Central memory CD8-positive, alpha-beta T cell (primary cell): ENCODE results near the gene C12orf75.
"Not testable (repeated sequence)": the region's sequence is repeated elsewhere in the genome, so short reads cannot be mapped to it uniquely, and the experiment has no call there.

Source experiments
- ATAC-seq: fragments of 150-1000 bp; cut with Tn5 transposase; replicated peaks from 2 replicates; pipeline ENCODE4 v1.10.0; 2022; ENCODE audit warnings: mild to moderate bottlenecking, moderate FRiP score, moderate number of reproducible peaks; ENCODE audit not compliant: poor library complexity, severe bottlenecking; ENCODE audit errors: extremely low read depth
- DNase-seq, 2 donors: peaks; one replicate each; pipeline ENCODE4 v3.0.0; 2021; ENCODE audit warnings: low spot score in 2 of 2
- H3K27ac Mint-ChIP-seq: one replicate; pipeline ENCODE4 v1.8.0; 2022; ENCODE audit warnings: low read depth, mild to moderate bottlenecking, moderate library complexity, mixed read lengths
- H3K27me3 Mint-ChIP-seq: one replicate; pipeline ENCODE4 v1.8.0; 2022; ENCODE audit warnings: mixed read lengths
- H3K36me3 Mint-ChIP-seq: one replicate; pipeline ENCODE4 v1.8.0; 2022; ENCODE audit warnings: mild to moderate bottlenecking, moderate library complexity, mixed read lengths; ENCODE audit not compliant: insufficient read depth
- H3K4me1 Mint-ChIP-seq: one replicate; pipeline ENCODE4 v1.8.0; 2022; ENCODE audit warnings: mixed read lengths
- H3K4me3 Mint-ChIP-seq: one replicate; pipeline ENCODE4 v1.8.0; 2022; ENCODE audit warnings: mild to moderate bottlenecking, moderate library complexity, mixed read lengths
- H3K9me3 Mint-ChIP-seq: one replicate; pipeline ENCODE4 v1.8.0; 2022; ENCODE audit warnings: mixed read lengths

The C12orf75 gene

DNA sequence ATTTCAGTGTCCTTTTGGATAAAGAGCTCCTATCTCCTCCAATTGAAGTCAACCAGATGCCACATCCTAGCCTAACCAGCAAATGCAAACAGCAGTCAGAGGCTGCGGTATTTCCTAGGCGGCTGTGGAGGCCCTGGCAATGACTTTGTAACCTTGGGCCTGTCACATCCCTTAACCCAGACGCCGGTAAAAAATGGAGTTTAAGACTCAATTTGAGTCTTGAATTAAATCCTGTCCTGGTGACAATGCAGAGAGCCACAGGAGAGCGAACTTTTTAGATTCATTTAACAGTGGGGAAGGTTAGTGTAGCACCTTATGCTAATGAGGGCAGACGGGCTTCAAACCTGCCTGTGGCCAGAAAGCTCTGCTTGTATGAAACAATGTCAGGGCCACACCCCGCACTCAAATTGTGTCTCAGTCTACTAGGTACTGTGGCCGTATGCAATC, 1.3 kb downstream of the C12orf75 start:
- Mint-ChIP-seq H3K4me3 (peak overlapping the region; percentile 83), H3K27me3 (no peaks in the 10 kb centered on the region), H3K36me3 (peaks cover 13% of the 10 kb centered on the region), H3K27ac (peak overlapping the region; percentile 87), H3K9me3 (no peaks in the 10 kb centered on the region), H3K4me1 (peaks cover 87% of the 10 kb centered on the region)
- DNase-seq (peak in 1 of 2 donors; percentile 36), ATAC-seq (peak; percentile 41)

DNA sequence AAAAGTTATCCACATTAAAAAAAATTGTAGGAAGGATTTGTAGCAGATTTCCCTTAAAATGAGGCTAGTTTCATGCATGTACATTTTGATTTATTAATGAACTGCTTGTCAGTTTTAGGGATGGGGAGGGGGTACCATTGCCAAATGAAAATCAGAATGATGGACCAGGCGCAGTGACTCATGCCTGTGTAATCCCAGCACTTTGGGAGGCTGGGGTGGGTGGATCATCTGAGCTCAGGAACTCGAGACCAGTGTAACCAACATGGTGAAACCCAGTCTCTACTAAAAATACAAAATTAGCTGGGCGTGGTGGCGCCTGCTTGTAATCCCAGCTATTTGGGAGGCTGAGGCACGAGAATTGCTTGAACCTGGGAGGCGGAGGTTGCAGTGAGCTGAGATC, 1.8 kb downstream of the C12orf75 start:
- not testable (repeated sequence) for ATAC-seq, H3K27me3 Mint-ChIP-seq, H3K9me3 Mint-ChIP-seq, DNase-seq
- Mint-ChIP-seq H3K4me3 (peak overlapping the region; percentile 83), H3K4me1 (peaks cover 86% of the 10 kb centered on the region), H3K36me3 (peaks cover 15% of the 10 kb centered on the region), H3K27ac (peak overlapping the region; percentile 87)

DNA sequence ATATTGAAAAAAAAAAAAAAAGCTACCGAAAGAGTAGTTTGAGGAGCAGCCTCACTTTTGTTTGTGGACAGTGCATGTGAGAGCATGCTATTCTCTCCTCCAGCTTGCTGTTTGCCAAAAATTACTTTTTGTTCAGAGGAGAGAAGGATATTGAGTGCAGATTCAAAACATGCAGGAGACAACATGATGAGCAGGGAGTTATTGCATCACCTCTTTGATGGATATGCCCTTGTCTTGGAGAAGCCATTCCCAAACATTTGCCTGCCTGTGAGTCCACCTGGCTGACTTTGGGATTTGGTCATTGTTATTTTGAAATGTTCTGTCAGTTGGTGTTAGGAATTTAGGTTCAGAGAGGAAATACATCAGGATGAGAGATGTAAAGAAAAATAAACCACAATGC, 2.4 kb downstream of the C12orf75 start:
- ATAC-seq = no peak
- Mint-ChIP-seq H3K9me3 (no peaks in the 10 kb centered on the region), H3K4me3 (peak overlapping the region; percentile 83), H3K27me3 (no peaks in the 10 kb centered on the region), H3K36me3 (peaks cover 17% of the 10 kb centered on the region), H3K27ac (peak overlapping the region; percentile 87), H3K4me1 (peaks cover 82% of the 10 kb centered on the region)
- no peak for DNase-seq

DNA sequence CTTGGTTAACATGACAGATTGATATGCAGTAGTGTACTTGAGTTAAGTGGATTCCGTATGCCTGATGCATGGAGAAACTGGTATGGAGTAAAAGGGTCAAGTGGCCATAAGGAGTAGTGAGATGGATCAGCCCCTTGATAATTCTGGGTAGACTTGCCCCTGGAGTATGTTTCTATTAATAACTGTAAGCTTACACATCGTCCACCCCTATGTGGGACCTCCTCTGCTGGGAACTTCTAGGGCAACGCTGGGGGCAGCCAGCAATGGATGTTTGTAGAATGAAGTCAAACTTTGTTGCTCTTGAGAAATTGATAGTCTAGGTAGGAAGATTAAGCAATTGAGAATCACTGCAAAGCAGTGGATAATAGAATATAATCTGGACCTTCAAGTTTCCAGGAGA, 3.5 kb downstream of the C12orf75 start:
- peaks cover 19% of the 10 kb centered on the region for H3K36me3 Mint-ChIP-seq
- H3K27me3 Mint-ChIP-seq = no peaks in the 10 kb centered on the region
- H3K4me1 Mint-ChIP-seq = peaks cover 78% of the 10 kb centered on the region
- no peak for DNase-seq
- H3K4me3 Mint-ChIP-seq = no peak overlapping the region
- H3K9me3 Mint-ChIP-seq = no peaks in the 10 kb centered on the region
- H3K27ac Mint-ChIP-seq = peak overlapping the region; percentile 42
- no peak for ATAC-seq

DNA sequence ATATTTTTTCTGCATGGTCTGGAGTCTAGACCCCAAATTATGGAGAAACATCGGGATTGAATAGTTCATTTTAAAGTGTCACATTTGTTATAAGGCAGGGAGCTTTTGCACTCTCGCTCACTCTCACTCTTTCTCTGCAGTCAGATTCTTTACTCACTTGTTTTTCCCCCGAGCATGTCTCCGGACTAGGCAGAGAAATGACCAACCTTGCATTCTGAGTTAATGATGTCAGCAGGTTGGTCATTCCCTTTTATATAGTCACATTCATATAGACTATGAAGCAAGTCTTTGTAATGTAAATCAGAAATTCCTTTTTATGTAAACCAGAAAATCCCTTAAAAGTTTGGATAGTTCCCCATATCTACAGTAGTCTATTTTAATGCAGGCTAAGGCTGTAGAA, 4.1 kb downstream of the C12orf75 start:
- Mint-ChIP-seq H3K27me3 (no peaks in the 10 kb centered on the region), H3K9me3 (no peaks in the 10 kb centered on the region), H3K36me3 (peaks cover 21% of the 10 kb centered on the region), H3K4me3 (no peak overlapping the region), H3K27ac (no peak overlapping the region), H3K4me1 (peaks cover 75% of the 10 kb centered on the region)
- DNase-seq (no peak), ATAC-seq (no peak)

DNA sequence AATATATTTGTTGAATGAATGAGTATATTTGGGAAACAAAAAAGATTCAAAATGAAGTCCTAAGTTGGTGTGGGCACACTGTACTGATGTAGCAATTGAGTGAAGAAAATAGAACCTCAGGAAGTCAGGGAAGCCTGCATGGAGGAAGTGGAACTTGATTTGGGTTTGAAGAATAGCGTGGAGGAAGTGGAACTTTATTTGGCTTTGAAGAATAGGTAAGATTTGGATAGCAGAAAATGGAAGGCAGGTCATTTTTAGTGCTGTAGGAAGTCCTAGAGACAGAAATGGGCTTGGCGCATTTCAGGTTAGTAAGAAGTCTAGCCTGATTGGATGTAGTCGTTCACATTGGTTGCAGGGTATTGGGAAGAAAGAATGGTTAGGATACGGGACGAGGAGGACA, 5.4 kb downstream of the C12orf75 start:
- no peak for DNase-seq
- peaks cover 17% of the 10 kb centered on the region for H3K36me3 Mint-ChIP-seq
- H3K9me3 Mint-ChIP-seq = peaks cover 5% of the 10 kb centered on the region
- no peak for ATAC-seq
- peak overlapping the region; percentile 65 for H3K27ac Mint-ChIP-seq
- H3K4me1 Mint-ChIP-seq = peaks cover 73% of the 10 kb centered on the region
- no peak overlapping the region for H3K4me3 Mint-ChIP-seq
- no peaks in the 10 kb centered on the region for H3K27me3 Mint-ChIP-seq

DNA sequence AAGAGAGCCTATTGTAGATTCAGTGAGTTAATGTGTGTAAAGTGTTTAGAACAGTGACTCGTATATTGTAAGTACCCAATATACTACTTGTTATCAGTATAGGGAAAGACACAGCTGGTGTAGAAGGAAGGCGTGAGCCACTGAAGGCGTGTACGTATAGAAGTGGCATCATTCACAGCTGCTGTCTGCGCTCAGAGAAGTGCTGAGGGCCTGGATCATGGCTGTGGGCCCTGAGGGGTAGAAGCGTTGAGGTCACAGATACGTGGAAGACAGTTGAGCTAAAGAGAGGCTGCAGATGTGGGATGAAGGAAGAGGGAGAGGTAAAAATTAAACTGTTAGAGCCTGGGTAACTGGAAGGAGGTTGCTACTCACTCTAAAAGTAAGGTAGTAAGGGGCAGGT, 5.9 kb downstream of the C12orf75 start:
- H3K4me1 Mint-ChIP-seq = peaks cover 72% of the 10 kb centered on the region
- DNase-seq = no peak
- peak overlapping the region; percentile 4 for H3K4me3 Mint-ChIP-seq
- peaks cover 6% of the 10 kb centered on the region for H3K9me3 Mint-ChIP-seq
- ATAC-seq = no peak
- peak overlapping the region; percentile 65 for H3K27ac Mint-ChIP-seq
- peaks cover 17% of the 10 kb centered on the region for H3K36me3 Mint-ChIP-seq
- no peaks in the 10 kb centered on the region for H3K27me3 Mint-ChIP-seq

DNA sequence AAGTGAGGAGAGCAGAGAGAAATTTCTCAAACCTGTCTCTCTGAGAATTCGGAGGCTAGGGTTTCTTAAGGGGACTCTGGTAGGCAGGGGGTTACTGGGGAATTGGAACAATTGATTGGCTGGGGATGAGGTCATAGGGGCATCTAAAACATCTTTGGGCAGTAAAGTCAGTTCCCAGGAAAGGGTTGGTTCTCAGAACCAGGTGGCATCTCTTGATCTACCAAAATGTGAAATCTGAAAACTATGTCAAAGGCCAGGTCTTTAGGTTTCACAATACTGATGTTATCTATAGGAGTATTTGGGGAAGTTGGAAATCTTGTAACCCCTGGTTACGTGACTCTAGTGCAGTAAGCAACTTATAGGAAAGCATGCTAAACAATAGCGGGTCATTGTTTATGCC, 6.9 kb downstream of the C12orf75 start:
- H3K4me1 Mint-ChIP-seq = peaks cover 72% of the 10 kb centered on the region
- peaks cover 6% of the 10 kb centered on the region for H3K9me3 Mint-ChIP-seq
- ATAC-seq (no peak), DNase-seq (no peak)
- no peaks in the 10 kb centered on the region for H3K27me3 Mint-ChIP-seq
- peaks cover 16% of the 10 kb centered on the region for H3K36me3 Mint-ChIP-seq
- H3K4me3 Mint-ChIP-seq = no peak overlapping the region
- peak overlapping the region; percentile 65 for H3K27ac Mint-ChIP-seq

DNA sequence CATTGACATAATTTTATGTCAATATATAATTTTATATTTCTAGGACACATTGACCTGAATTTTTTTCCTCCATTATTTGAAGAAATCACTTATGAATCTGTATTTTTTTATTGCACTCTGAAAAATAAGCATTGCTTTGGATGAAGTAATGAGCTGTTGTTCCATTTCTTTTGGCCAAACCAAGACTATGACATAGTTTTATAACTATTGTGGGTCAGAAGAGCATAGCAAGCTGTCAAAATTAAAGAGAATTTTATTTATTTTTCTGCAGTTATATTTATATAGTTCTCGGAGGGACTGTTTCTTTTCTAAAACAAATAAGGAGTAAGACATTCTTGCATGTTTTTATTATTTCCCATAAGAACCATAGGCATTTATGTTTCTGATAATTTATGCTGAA, 8.5 kb downstream of the C12orf75 start:
- no peaks in the 10 kb centered on the region for H3K27me3 Mint-ChIP-seq
- H3K4me3 Mint-ChIP-seq = no peak overlapping the region
- no peak overlapping the region for H3K27ac Mint-ChIP-seq
- H3K9me3 Mint-ChIP-seq = peaks cover 6% of the 10 kb centered on the region
- ATAC-seq = no peak
- peaks cover 69% of the 10 kb centered on the region for H3K4me1 Mint-ChIP-seq
- peaks cover 16% of the 10 kb centered on the region for H3K36me3 Mint-ChIP-seq
- DNase-seq = no peak

DNA sequence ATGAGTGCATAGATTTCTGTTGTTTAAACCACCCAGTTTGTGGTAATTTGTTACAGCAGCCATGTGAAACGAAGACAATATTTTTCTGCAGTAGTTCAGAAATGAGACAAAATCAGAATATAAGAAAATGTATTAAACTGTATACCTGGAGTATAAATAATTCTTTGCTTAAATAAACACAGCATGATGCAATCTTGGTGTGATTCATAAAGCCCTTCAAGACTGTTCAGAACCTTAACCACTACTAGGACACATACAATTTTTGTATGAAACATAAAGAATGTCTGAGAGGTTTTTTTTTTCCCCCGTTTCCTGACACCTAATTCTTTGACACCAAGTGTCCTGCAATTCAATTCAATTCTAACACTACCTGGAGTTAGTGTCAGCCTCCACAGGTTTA, 10.5 kb downstream of the C12orf75 start:
- Mint-ChIP-seq H3K4me3 (no peak overlapping the region), H3K27ac (no peak overlapping the region), H3K27me3 (no peaks in the 10 kb centered on the region), H3K36me3 (peaks cover 14% of the 10 kb centered on the region), H3K4me1 (peaks cover 52% of the 10 kb centered on the region), H3K9me3 (peaks cover 6% of the 10 kb centered on the region)
- no peak for ATAC-seq
- DNase-seq = no peak

DNA sequence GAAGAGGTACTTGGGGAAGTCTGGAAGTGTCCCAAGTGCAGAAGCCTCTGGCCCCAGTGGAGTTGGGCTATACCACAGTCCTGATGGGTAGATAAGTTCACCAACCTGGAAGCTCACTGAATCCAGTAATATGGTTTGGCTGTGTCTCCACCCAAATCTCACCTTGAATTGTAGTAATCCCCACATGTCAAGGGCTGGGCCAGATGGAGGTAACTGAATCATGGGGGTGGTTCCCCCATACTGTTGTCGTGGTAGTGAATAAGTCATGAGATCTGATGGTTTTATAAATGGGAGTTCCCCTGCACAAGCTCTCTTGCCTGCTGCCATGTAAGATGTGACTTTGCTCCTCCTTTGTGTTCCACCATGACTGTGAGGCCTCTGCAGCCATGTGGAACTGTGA, 11.1 kb downstream of the C12orf75 start:
- H3K4me3 Mint-ChIP-seq, ATAC-seq, H3K27ac Mint-ChIP-seq, H3K27me3 Mint-ChIP-seq, DNase-seq, H3K9me3 Mint-ChIP-seq: not testable (repeated sequence)
- Mint-ChIP-seq H3K36me3 (peaks cover 12% of the 10 kb centered on the region), H3K4me1 (peaks cover 46% of the 10 kb centered on the region)

DNA sequence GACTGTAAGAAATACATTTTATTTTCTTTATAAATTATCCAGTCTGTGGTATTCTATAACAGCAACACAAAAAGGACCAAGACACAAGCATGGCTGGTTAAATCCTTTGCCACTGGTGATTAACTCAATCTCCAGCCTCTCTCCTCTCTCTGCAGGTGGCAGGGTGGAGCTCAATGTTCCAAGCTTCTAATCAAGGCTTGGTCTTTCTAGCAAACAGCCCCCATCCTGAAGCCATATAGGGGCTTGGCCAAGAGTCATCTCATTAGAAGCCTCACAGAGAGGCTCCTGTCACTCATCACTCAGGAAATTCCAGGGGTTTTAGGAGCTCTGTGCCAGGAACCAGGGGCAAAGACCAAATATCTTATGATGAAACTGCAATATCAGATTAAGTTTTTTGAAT, 12.0 kb downstream of the C12orf75 start:
- Mint-ChIP-seq H3K4me1 (peaks cover 47% of the 10 kb centered on the region), H3K36me3 (peaks cover 7% of the 10 kb centered on the region), H3K4me3 (no peak overlapping the region), H3K9me3 (peaks cover 6% of the 10 kb centered on the region), H3K27me3 (no peaks in the 10 kb centered on the region), H3K27ac (peak overlapping the region; percentile 57)
- ATAC-seq (no peak), DNase-seq (no peak)

DNA sequence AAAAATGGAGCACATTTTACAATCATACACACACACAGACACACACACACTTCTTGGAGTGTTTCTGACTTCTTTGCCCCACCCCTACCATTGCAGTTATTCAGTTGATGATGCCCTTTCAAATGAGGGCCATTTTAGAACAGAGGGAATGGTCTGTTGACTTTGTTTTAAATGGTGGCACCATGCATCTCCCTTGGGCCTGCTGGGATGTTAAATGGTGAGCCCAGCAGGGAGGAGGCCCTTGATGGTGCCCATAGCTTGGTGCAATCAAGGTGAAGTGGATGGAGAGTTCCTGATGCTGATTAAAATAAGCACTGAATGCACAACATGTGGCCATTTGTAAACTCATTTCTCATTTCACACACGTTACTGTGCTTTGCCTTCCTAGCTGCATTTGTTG, 13.3 kb downstream of the C12orf75 start:
- no peak overlapping the region for H3K4me3 Mint-ChIP-seq
- peaks cover 6% of the 10 kb centered on the region for H3K9me3 Mint-ChIP-seq
- ATAC-seq (no peak), DNase-seq (no peak)
- peaks cover 46% of the 10 kb centered on the region for H3K4me1 Mint-ChIP-seq
- H3K27ac Mint-ChIP-seq = no peak overlapping the region
- H3K36me3 Mint-ChIP-seq = peaks cover 5% of the 10 kb centered on the region
- H3K27me3 Mint-ChIP-seq = no peaks in the 10 kb centered on the region

DNA sequence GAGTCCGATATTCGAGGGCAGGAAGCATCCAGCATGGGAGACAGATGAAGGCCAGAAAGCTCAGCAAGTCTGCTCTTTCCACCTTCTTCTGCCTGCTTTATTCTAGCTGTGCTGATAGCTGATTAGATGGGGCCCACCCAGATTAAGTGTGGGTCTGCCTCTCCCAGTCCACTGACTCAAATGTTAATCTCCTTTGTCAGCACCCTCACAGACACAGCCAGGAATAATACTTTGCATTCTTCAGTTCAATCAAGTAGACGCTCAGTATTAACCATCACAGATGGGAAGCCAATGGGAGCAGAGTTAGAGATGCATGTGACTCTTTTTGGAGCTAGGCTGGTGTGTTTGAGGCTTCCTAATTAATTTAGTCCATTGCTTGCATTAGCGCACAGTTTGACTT, 17.0 kb downstream of the C12orf75 start:
- H3K27me3 Mint-ChIP-seq = no peaks in the 10 kb centered on the region

More for the DNA sequence above, 17.0 kb downstream of the C12orf75 start:
- no peak overlapping the region for H3K27ac Mint-ChIP-seq
- H3K4me1 Mint-ChIP-seq = peaks cover 56% of the 10 kb centered on the region
- H3K4me3 Mint-ChIP-seq = no peak overlapping the region
- DNase-seq = no peak
- peaks cover 8% of the 10 kb centered on the region for H3K36me3 Mint-ChIP-seq
- no peak for ATAC-seq
- no peaks in the 10 kb centered on the region for H3K9me3 Mint-ChIP-seq
